ENCODE results near the gene EFNB2.

Gene EFNB2

DNA sequence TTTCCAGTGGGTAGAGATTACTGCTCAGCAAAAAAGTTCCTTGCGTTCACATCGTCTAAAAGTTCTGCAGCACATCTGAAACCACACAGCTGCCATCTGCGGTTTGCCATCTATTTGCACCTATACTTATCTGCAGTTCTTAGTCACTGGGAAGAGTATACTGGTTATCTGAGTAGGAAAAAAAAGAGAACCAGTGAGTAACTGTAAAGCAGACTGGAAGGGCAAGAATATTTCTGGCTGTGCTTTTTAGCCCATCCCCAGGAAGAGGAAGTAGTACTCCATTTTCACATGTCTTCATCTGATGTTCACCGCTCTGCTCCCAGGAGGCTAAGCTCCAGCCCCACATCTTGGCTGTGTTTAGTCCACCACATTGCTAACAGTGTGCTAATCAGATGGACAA is 35.6 kb downstream of the EFNB2 start:
- DNase-seq (ENCODE audit: low spot score), result no peak

DNA sequence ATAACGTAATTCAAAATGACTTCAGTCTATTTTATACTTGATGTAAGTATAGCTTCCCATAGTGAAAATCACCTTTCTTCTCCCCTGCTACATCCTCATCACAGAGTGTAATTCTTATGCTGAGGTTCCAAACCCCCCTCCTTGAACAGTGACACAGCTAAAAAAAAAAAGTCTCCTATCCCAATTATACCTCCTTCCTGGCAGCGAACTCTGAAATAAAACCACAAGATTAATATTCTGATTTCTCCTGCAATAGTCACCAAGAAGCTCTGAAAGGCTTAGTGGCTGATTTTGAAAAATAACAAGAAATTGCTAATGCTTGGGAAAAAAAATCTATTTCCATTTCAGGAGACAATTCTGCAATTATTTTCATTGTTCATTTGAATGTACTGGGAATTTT is 36.3 kb downstream of the EFNB2 start:
- no peak for DNase-seq (ENCODE audit: low spot score)

GRCh38 chr13:106498571-106498970 is 36.9 kb downstream of the EFNB2 start:
- DNase-seq (ENCODE audit: low spot score), result no peak

GRCh38 chr13:106498158-106498557 is 37.3 kb downstream of the EFNB2 start:
- DNase-seq (ENCODE audit: low spot score), result no peak

DNA sequence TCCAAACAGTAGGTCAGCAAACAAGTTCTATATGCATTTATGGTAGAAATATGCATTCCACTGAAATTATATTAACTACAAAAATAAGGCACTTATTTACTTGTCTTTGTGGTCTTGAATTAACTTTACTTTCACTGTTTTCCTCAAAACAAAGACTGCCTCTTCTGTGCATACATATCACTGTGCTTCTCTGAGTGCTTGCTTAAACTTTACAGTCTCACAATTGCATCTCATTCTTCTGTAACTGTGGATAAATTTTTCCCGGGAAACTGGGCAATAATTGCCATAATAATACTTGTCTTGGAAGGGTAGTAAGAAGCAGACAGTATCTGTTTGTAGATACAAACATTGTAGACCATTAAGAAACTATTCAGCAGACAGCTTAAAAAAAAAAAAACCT is 38.4 kb downstream of the EFNB2 start:
- DNase-seq (ENCODE audit: low spot score), result no peak

- DNase-seq (ENCODE audit: low spot score), result no peak
Observed at GRCh38 chr13:106496072-106496997, 39.1 kb downstream of the EFNB2 start.

DNA sequence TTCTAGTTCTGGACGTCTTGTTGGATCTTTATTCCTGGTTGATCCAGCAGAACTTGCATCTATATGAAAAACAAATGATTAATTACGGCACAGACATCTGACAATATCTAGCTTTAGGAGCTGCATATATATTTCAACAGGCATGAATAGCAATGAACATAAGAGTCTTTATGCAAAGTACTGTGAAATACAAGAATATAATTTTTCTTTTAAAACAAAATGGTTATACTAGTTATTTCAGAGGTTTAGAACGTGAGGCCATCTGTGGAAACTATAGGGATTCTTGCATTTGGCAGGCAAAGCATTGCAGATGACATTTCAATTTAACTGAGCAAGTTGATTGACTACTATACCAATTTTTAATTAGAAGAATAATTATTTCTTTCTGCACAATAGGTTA is 40.5 kb downstream of the EFNB2 start:
- DNase-seq (ENCODE audit: low spot score), result no peak

DNA sequence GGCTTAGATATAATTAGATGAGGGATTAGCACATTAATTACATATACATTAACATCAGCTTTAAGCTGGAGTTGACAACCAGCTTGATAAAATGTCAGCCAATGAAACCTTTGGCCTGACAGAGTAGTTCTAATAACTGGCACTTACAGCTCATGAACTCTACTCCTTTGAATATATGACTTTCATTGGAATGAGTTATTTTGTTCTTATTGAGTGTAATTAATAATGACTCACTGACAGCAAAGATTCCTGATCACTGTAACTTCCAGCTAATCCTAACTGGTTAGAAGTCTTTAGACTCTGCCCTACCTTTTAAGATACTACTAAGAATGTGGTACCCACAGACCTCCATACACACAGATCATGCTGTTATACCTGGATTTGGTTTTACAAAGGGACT is 41.0 kb downstream of the EFNB2 start:
- DNase-seq (ENCODE audit: low spot score), result no peak

DNA sequence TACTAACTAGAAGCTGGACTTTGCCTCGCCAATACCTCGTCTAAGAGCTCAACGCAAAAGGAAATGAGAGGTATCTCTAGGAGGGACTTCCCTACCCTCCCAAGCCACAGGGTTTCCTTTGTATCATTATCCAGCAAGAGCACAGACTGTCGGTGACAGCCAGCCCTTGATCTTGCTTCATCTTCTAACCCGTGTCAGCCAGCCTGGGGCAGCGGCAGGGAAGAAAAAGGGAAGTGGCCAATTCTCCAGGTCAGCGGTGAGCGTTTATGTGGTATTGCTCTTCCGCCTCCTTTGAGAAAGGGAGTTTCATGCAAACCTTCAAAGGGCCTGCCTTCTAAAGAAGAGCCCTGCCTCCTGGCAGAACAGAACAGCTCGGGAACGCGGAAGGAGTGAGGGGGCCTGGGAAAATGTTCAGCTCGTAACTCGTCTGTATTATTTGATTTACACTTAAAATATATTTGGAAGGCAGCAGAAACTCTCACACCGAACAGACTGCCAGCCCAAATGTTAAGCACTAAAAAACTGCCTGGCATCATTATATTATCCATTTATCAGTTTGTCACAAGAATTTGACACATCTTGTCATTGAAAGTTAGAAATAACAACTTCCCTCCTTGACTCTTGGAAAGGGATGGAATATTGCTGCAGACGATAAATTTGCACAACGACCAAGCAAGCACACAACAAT is 41.8 kb downstream of the EFNB2 start:
- DNase-seq (ENCODE audit: low spot score), result no peak

DNA sequence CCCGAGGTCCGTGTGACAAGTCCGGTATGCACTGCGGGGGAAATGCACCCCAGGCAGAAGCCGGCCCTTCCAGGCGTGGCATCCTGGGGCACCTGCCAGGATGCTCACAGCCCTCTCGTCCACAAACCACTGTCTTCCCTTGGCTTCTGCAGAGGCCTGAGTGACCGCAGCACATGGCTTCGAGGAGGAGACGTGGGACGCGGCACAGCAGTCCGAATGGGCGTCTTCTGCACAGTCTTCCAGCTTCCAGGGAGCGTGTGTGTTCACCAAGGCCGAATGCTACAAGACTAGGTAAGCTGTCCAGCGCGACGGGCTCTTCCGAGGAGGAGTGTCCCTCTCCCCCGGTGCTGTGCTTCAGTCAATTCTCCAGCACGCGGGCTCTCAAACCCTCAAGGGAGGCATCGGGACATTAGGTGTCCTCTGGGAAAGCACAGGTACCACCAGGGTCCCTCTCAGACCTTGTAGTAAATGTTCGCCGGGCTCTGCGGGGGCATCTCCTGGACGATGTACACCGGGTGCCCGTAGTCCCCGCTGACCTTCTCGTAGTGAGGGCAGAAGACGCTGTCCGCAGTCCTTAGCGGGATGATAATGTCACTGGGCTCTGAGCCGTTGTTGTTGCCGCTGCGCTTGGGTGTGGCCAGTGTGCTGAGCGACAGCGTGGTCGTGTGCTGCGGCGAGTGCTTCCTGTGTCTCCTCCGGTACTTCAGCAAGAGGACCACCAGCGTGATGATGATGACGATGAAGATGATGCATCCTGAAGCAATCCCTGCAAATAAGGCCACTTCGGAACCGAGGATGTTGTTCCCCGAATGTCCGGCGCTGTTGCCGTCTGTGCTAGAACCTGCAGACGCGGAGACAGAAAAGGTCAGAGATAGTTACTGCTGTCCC is 42.6 kb downstream of the EFNB2 start:
- DNase-seq (ENCODE audit: low spot score), result no peak

- DNase-seq (ENCODE audit: low spot score), result no peak
Observed at GRCh38 chr13:106491928-106492587, 43.4 kb downstream of the EFNB2 start.

DNA sequence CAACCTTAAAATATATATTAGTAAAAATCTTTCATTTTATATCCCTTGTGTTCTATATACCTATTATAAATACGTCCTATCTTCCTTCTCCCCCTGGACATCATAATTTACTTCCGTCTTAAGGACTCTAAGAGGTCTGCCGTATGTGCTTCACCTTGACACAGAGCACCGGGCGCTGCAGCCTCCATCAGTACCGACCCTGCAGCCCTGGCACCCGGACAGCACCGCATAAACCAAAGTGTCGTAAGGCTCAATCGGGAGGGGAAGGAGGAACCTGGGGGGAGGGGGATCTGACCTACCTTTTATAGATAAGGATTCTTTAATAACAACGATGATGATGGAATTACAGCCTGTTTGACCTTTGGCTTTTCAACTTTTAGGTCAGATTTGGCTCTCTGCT is 44.0 kb downstream of the EFNB2 start:
- DNase-seq (ENCODE audit: low spot score), result no peak

- no peak for DNase-seq (ENCODE audit: low spot score)
Observed at GRCh38 chr13:106490569-106491321, 44.7 kb downstream of the EFNB2 start.

GRCh38 chr13:106489849-106490568 is 45.5 kb downstream of the EFNB2 start:
- DNase-seq (ENCODE audit: low spot score), result no peak

GRCh38 chr13:106488686-106489085 is 46.8 kb downstream of the EFNB2 start:
- no peak for DNase-seq (ENCODE audit: low spot score)

GRCh38 chr13:106488076-106488475 is 47.4 kb downstream of the EFNB2 start:
- DNase-seq (ENCODE audit: low spot score), result no peak

DNA sequence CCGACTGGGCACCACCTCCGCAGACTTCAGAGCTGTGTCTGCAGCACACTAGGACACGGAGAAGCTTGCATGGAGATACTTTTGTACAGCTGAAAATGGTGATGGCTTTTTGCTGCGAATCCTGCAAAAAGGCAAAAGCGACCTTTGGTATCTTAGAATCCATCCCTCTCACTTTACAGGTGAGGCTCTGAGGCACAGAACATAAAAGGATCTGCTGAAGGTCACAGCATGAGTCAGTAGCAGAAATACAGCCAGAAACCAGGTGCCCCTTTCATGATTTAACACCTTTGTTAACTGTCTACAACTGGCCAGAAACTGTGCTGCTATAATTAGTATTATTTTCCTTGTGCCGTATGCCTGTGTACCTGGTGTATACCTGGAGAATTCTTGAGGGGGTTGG is 48.3 kb downstream of the EFNB2 start:
- no peak for DNase-seq (ENCODE audit: low spot score)

GRCh38 chr13:106486287-106486686 is 49.2 kb downstream of the EFNB2 start:
- DNase-seq (ENCODE audit: low spot score), result no peak

- no peak for DNase-seq (ENCODE audit: low spot score)
Observed at GRCh38 chr13:106484537-106485193, 50.8 kb downstream of the EFNB2 start.

DNA sequence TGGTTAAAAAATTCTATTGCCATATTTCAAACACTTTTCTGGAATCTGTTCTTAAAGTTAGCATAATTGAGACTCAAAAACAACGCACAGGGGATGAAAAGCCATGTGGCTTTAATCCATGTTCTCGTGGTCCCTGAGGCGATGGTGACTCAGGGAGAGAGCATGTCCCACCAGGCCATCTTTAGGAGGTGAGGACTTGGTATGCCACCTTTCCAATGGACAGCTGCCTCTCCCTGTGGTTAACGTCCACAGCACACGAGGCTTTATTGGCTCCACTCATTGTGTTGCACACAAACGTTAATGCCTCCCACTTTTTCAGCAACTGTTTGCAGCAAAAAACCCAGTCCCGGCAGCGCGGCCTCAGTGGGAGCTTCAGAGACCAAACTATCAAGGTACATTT is 51.4 kb downstream of the EFNB2 start:
- DNase-seq (ENCODE audit: low spot score), result no peak
